Measurements from ENCODE around the gene ZNF532.

DNA sequence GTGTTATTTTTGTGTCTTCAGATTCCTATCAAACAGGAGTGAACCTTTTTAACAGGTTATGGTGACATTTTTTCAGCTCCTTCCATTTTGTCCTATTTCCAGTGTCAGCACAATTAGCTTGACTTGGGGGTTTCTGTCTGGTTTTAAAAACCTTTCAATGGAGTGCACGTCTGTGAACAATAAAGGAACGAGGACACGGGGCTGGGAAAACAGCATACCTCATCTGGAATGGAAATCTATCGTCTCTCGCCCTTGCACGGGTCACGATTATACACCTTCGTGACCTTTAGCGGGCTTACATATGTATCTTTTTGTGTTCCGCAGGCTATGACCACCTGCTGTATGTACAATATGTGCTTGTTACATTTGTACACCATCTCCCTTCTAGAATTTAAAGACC, 2.3 kb upstream of the ZNF532 start:
- TF ChIP-seq, protein P1, sequence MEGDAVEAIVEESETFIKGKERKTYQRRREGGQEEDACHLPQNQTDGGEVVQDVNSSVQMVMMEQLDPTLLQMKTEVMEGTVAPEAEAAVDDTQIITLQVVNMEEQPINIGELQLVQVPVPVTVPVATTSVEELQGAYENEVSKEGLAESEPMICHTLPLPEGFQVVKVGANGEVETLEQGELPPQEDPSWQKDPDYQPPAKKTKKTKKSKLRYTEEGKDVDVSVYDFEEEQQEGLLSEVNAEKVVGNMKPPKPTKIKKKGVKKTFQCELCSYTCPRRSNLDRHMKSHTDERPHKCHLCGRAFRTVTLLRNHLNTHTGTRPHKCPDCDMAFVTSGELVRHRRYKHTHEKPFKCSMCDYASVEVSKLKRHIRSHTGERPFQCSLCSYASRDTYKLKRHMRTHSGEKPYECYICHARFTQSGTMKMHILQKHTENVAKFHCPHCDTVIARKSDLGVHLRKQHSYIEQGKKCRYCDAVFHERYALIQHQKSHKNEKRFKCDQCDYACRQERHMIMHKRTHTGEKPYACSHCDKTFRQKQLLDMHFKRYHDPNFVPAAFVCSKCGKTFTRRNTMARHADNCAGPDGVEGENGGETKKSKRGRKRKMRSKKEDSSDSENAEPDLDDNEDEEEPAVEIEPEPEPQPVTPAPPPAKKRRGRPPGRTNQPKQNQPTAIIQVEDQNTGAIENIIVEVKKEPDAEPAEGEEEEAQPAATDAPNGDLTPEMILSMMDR (IDR thresholded peaks at IDR 0.05), result no peak
- TF ChIP-seq EP300 (IDR thresholded peaks at IDR 0.05) (no peak), POLR2A (IDR thresholded peaks at IDR 0.05) (no peak)

Data from tibial nerve (tissue), 4 donors.